GM18526 (cell line): ENCODE measurements around the gene GLB1L.

Source experiments
- POLR2A ChIP-seq: IDR thresholded peaks from 3 replicates; pipeline ENCODE4 v1.6.1; 2011; ENCODE audit not compliant: insufficient read length; ENCODE audit errors: extremely low read depth

The GLB1L gene

GRCh38 chr2:219284501-219285372 is 39.5 kb upstream of the GLB1L start:
- no peak for TF ChIP-seq POLR2A

- no peak for TF ChIP-seq POLR2A
These were observed 37.8 kb upstream of the GLB1L start for GRCh38 chr2:219282943-219283581.

- TF ChIP-seq POLR2A: no peak
These were observed 37.1 kb upstream of the GLB1L start for GRCh38 chr2:219282375-219282774.

GRCh38 chr2:219281588-219281987 is 36.3 kb upstream of the GLB1L start:
- TF ChIP-seq POLR2A: no peak

GRCh38 chr2:219280651-219281050 is 35.4 kb upstream of the GLB1L start:
- no peak for TF ChIP-seq POLR2A

- no peak for TF ChIP-seq POLR2A
These were observed 34.8 kb upstream of the GLB1L start for GRCh38 chr2:219279916-219280516.

- TF ChIP-seq POLR2A: peak; percentile 82
These were observed 34.1 kb upstream of the GLB1L start, which contains the start of gene DNAJB2 for GRCh38 chr2:219279151-219279915. TSS of gene DNAJB2 (plus strand) at chr2:219279366. CDS start at chr2:219279834, 468 bp downstream.

- no peak for TF ChIP-seq POLR2A
These were observed 33.5 kb upstream of the GLB1L start for GRCh38 chr2:219278655-219279150.

GRCh38 chr2:219277703-219278654 is 32.7 kb upstream of the GLB1L start:
- TF ChIP-seq POLR2A: peak; percentile 28

- TF ChIP-seq POLR2A: no peak
These were observed 29.2 kb upstream of the GLB1L start for GRCh38 chr2:219274361-219274921.

- TF ChIP-seq POLR2A: no peak
These were observed 28.7 kb upstream of the GLB1L start for GRCh38 chr2:219273937-219274336.

- TF ChIP-seq POLR2A: no peak
These were observed 27.8 kb upstream of the GLB1L start for GRCh38 chr2:219272995-219273394.

- no peak for TF ChIP-seq POLR2A
These were observed 27.1 kb upstream of the GLB1L start for GRCh38 chr2:219272356-219272755.

GRCh38 chr2:219271021-219271420 is 25.8 kb upstream of the GLB1L start:
- no peak for TF ChIP-seq POLR2A
